GM12878 (cell line): Measurements from ENCODE around the gene PRPF38A. TPM values are rescaled to one million over a fixed set of nuclear protein-coding genes. Genes with fewer than 3 reads are reported as not detected.

Experiments
- ATAC-seq: fragments of 200-7000 bp; cut with Tn5 transposase; 3 replicates; pipeline ENCODE4 v1.9.1; 2020; ENCODE audit warnings: mild to moderate bottlenecking, moderate library complexity
- BruUV-seq: library from RNA; stranded (reverse); fragments of 400-500 nt; replicated peaks from 2 replicates; lab custom pipeline; 2021; lab: Mats Ljungman, UMichigan
- CTCF ChIA-PET: fragments of 300-600 bp; sonication (Branson Sonifier 250); formaldehyde crosslinking; extraction: SDS; loops from one replicate; lab custom pipeline; 2021; ENCODE audit warnings: inconsistent platforms; lab: Yijun Ruan, JAX
- POLR2A ChIA-PET: fragments of 350-600 bp; formaldehyde crosslinking; extraction: SDS; loops from one replicate; lab custom pipeline; 2021; ENCODE audit warnings: inconsistent platforms; lab: Charles Lee
- RAD21 ChIA-PET: fragments of 300-600 bp; sonication (Branson Sonifier 250); formaldehyde crosslinking; loops from one replicate; lab custom pipeline; 2023; ENCODE audit warnings: antibody characterized with exemption; ENCODE audit not compliant: unreplicated experiment; lab: Charles Lee
- SMC1A ChIA-PET: fragments of 300-600 bp; sonication (Branson Sonifier 250); formaldehyde crosslinking; loops from one replicate; lab custom pipeline; 2023; ENCODE audit not compliant: unreplicated experiment, uncharacterized antibody; lab: Charles Lee
- DNase-seq: peaks from one replicate; pipeline ENCODE4 v3.0.0-alpha.2; 2011; ENCODE audit warnings: low read depth, low spot score
- FAIRE-seq: peaks from 3 replicates; lab custom pipeline; 2011; peaks lifted over from hg19 to GRCh38; lab: Jason Lieb, UNC
- H2AFZ ChIP-seq: 2 replicates; pipeline ENCODE4 v1.6.0; 2011; ENCODE audit warnings: low read depth, low read length, control low read depth; ENCODE audit not compliant: control insufficient read depth
- H3K27ac ChIP-seq: 2 replicates; pipeline ENCODE4 v1.5.1; 2011; ENCODE audit warnings: control low read depth; ENCODE audit not compliant: control insufficient read depth, insufficient read depth
- H3K27me3 ChIP-seq, 2 experiments: replicated peaks in 1 of 2; 2 replicates each; pipeline versions ENCODE4 v1.6.0 to v1.6.1; 2011; ENCODE audit warnings: low read length in 1 of 2; ENCODE audit not compliant: control insufficient read depth in 2 of 2, insufficient read depth in 2 of 2
- H3K36me3 ChIP-seq, 2 experiments: 2 replicates each; pipeline ENCODE4 v1.5.1; 2011; ENCODE audit warnings: low read length in 1 of 2; ENCODE audit not compliant: control insufficient read depth in 2 of 2, insufficient read depth in 2 of 2
- H3K4me1 ChIP-seq: 2 replicates; pipeline ENCODE4 v1.6.1; 2011; ENCODE audit warnings: mild to moderate bottlenecking, low read length, moderate library complexity, mixed read lengths; ENCODE audit not compliant: control insufficient read depth, insufficient read depth
- H3K4me2 ChIP-seq: 2 replicates; pipeline ENCODE4 v1.6.0; 2011; ENCODE audit warnings: control low read depth; ENCODE audit not compliant: control insufficient read depth, insufficient read depth
- H3K4me3 ChIP-seq: fragments of 200-600 bp; sonication (generic); 2 replicates; pipeline ENCODE4 v1.5.1; 2016
- H3K79me2 ChIP-seq: 2 replicates; pipeline ENCODE4 v1.6.0; 2011; ENCODE audit warnings: low read length; ENCODE audit not compliant: control insufficient read depth, insufficient read depth
- H3K9ac ChIP-seq: 2 replicates; pipeline ENCODE4 v1.8.0; 2011; ENCODE audit warnings: low read length, control low read depth, mixed read lengths; ENCODE audit not compliant: control insufficient read depth, insufficient read depth
- H3K9me3 ChIP-seq: replicated peaks from 3 replicates; pipeline ENCODE4 v1.5.1; 2011; ENCODE audit warnings: mild to moderate bottlenecking, low read length; ENCODE audit not compliant: control insufficient read depth, insufficient read depth
- H4K20me1 ChIP-seq: 2 replicates; pipeline ENCODE4 v1.6.0; 2011; ENCODE audit not compliant: control insufficient read depth, insufficient read depth
- BHLHE40 ChIP-seq, 2 experiments: fragments of 450-650 bp in 1 of 2; IDR thresholded peaks; 2 replicates each; pipeline ENCODE4 v1.6.1; 2011 to 2017; ENCODE audit warnings: low read depth in 2 of 2, borderline replicate concordance in 1 of 2, improper control_type of control experiment in 1 of 2, low read length in 1 of 2, mild to moderate bottlenecking in 1 of 2
- BMI1 ChIP-seq: fragments of 450-650 bp; IDR thresholded peaks from 2 replicates; pipeline ENCODE4 v1.6.1; 2016; ENCODE audit warnings: mild to moderate bottlenecking, moderate library complexity, borderline replicate concordance
- GATAD2B ChIP-seq: fragments of 450-650 bp; conservative IDR thresholded peaks from 2 replicates; pipeline ENCODE4 v1.6.1; 2017; ENCODE audit warnings: low read depth, mild to moderate bottlenecking, moderate library complexity
- KDM1A ChIP-seq: fragments of 200-600 bp; sonication (generic); IDR thresholded peaks from 2 replicates; pipeline ENCODE4 v1.6.1; 2016; ENCODE audit warnings: borderline replicate concordance
- NFYA ChIP-seq: IDR thresholded peaks from 2 replicates; pipeline ENCODE4 v1.6.1; 2011; ENCODE audit warnings: low read depth, mild to moderate bottlenecking, low read length, improper control_type of control experiment, borderline replicate concordance
- POLR2AphosphoS5 ChIP-seq: IDR thresholded peaks from 2 replicates; pipeline ENCODE4 v1.6.1; 2011; ENCODE audit warnings: mild to moderate bottlenecking, low read length, inconsistent platforms
- TBL1XR1 ChIP-seq: IDR thresholded peaks from 2 replicates; pipeline ENCODE4 v1.6.1; 2012; ENCODE audit warnings: low read depth, low read length, improper control_type of control experiment
- YBX1 ChIP-seq: fragments of 450-650 bp; IDR thresholded peaks from 2 replicates; pipeline ENCODE4 v1.6.1; 2016; ENCODE audit warnings: antibody characterized with exemption
- WGBS: methylation state at CpG from one replicate; pipeline ENCODE4 v1.1.6; 2016; ENCODE audit warnings: low lambda C conversion rate; ENCODE audit not compliant: insufficient replicate concordance, insufficient coverage; ENCODE audit errors: missing lambda C conversion rate; 5-methylcytosine and 5-hydroxymethylcytosine counted together
- in situ Hi-C: fragments of 300-500 bp; cut with MboI; formaldehyde crosslinking; loops from 9 replicates; pipeline ENCODE4 v1.14.3; 2018; ENCODE audit warnings: mixed read lengths
- intact Hi-C: fragments of 100-400 bp; cut with micrococcal nuclease; formaldehyde crosslinking; loops from one replicate; pipeline ENCODE4 v1.14.2; 2022; ENCODE audit not compliant: unreplicated experiment
- polyA plus RNA-seq, 11 experiments: library from polyadenylated mRNA; depleted of rRNA in 4 of 11; unstranded in 6 of 11; stranded (reverse) in 5 of 11; fragments of >200 nt; fragmentation: Nextera tagmentation in 4 of 11; fragmentation: Illumina TruSeq in 1 of 11; extraction: Ambion mirVana in 4 of 11; extraction: Trizol in 1 of 11; gene quantifications; 1 replicate in 1 of 11; 2 replicates in 10 of 11; pipeline versions ENCODE4 v1.2.1 to v1.2.3, GENCODE V29; 2011 to 2016; ENCODE audit warnings: inconsistent platforms in 2 of 11, missing spikeins in 2 of 11, low read depth in 1 of 11
- total RNA-seq, 4 experiments: library from RNA; depleted of rRNA in 3 of 4; stranded (reverse); fragments of >200 nt in 3 of 4; fragmentation: Illumina TruSeq in 1 of 4; extraction: Trizol in 1 of 4; gene quantifications; 2 replicates each; pipeline versions ENCODE4 v1.2.1 to v1.2.3, GENCODE V29; 2013 to 2021
- TF ChIP-seq, protein P1 (sequence below): fragments of 450-650 bp; formaldehyde crosslinking; IDR thresholded peaks from 2 replicates; pipeline ENCODE4 v1.5.0; 2022; ENCODE audit warnings: mild to moderate bottlenecking, missing genetic modification characterization

Gene PRPF38A
- total and polyA plus RNA-seq, 10 of the 15 experiments (the other 5 are each of a cell fraction or from before 2014, with no cell fraction given) = 31.6 to 117 (median 77.7) TPM

DNA sequence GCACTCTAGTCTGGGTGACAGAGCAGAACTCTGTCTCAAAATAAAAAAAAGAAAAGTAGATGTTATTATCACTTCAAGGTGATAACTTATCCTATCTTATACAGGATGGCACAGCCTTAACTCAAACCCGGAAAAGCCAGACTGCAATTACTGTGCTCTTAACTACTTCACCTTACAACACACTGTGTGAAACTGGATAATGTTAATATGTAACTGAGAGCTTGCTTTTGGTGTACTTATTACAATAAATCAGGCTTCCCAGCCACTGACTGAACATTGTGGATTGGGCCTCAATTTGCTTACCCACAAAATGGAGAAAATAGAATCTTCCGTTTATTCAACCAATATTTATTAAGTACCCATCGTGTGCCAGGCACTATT is 1.6 kb upstream of the PRPF38A start:
- ChIA-PET RAD21 (interaction anchor here (1.3 to 1.9 kb wide), 2 partner anchors 37 to 191 kb away, joined by 3 to 12 read pairs; partner anchors contain the start of gene CC2D1B), CTCF (interaction anchor here (4.8 kb wide), 1 partner anchor 283 kb away, joined by 31 read pairs; no protein-coding TSS in a partner anchor), POLR2A (interaction anchor here (1.2 kb wide), 1 partner anchor 283 kb away, joined by 3 read pairs; no protein-coding TSS in a partner anchor), SMC1A (interaction anchor here (2.0 kb wide), 1 partner anchor 35 kb away, joined by 7 read pairs; no protein-coding TSS in a partner anchor)
- ATAC-seq = peak; percentile 22
- FAIRE-seq = no peak
- peaks cover 51% of the 10 kb centered on the region for H3K79me2 ChIP-seq
- 1% methylated on average over 3 of the region's 3 CpGs for WGBS
- TF ChIP-seq, protein P1, sequence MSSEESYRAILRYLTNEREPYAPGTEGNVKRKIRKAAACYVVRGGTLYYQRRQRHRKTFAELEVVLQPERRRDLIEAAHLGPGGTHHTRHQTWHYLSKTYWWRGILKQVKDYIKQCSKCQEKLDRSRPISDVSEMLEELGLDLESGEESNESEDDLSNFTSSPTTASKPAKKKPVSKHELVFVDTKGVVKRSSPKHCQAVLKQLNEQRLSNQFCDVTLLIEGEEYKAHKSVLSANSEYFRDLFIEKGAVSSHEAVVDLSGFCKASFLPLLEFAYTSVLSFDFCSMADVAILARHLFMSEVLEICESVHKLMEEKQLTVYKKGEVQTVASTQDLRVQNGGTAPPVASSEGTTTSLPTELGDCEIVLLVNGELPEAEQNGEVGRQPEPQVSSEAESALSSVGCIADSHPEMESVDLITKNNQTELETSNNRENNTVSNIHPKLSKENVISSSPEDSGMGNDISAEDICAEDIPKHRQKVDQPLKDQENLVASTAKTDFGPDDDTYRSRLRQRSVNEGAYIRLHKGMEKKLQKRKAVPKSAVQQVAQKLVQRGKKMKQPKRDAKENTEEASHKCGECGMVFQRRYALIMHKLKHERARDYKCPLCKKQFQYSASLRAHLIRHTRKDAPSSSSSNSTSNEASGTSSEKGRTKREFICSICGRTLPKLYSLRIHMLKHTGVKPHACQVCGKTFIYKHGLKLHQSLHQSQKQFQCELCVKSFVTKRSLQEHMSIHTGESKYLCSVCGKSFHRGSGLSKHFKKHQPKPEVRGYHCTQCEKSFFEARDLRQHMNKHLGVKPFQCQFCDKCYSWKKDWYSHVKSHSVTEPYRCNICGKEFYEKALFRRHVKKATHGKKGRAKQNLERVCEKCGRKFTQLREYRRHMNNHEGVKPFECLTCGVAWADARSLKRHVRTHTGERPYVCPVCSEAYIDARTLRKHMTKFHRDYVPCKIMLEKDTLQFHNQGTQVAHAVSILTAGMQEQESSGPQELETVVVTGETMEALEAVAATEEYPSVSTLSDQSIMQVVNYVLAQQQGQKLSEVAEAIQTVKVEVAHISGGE (CRISPR knock-in tag) = no peak
- TF ChIP-seq GATAD2B (no peak), BHLHE40 (IDR thresholded peaks at IDR 0.05; ENCODE audit: borderline replicate concordance in 1 of 2, low read depth in 2 of 2, low read length in 1 of 2) (no peak), KDM1A (no peak), NFYA (no peak), YBX1 (no peak), TBL1XR1 (no peak), BMI1 (no peak), POLR2AphosphoS5 (no peak)
- peak overlapping the region; percentile 99 for H3K9ac ChIP-seq
- peak overlapping the region; percentile 98 for H2AFZ ChIP-seq
- peak overlapping the region; percentile 98 for H3K27ac ChIP-seq
- H3K4me2 ChIP-seq = peak overlapping the region; percentile 89
- intact Hi-C loops (loop anchor here (1.0 to 5.0 kb wide), 2 partner anchors 37 to 284 kb away; partner anchors contain the start of gene CC2D1B), in situ Hi-C loops (loop anchor here (5.0 kb wide), 1 partner anchor 284 kb away; no protein-coding TSS in a partner anchor)
- no peaks in the 10 kb centered on the region for H3K9me3 ChIP-seq
- H4K20me1 ChIP-seq = no peaks in the 10 kb centered on the region
- no peaks in the 10 kb centered on the region for H3K27me3 ChIP-seq
- BruUV-seq = no TSS peak
- peak; percentile 7 for DNase-seq
- H3K36me3 ChIP-seq = peaks cover 3 to 19% of the 10 kb centered on the region in 2 experiments
- H3K4me3 ChIP-seq = peak overlapping the region; percentile 98
- no peaks in the 10 kb centered on the region for H3K4me1 ChIP-seq
